ENCODE measurements around the gene AUTS2.

Gene AUTS2

GRCh38 chr7:70044981-70045380, 446.7 kb downstream of the AUTS2 start:
- Mint-ChIP-seq H3K27me3 (ENCODE audit: low read depth, poor library complexity) (no peaks in the 10 kb centered on the region), H3K36me3 (ENCODE audit: low read depth) (no peaks in the 10 kb centered on the region)
- no peak for DNase-seq

GRCh38 chr7:70047384-70047783, 449.1 kb downstream of the AUTS2 start:
- Mint-ChIP-seq H3K36me3 (ENCODE audit: low read depth) (no peaks in the 10 kb centered on the region), H3K4me3 (no peak overlapping the region), H3K9me3 (no peaks in the 10 kb centered on the region), H3K4me1 (peaks cover 40% of the 10 kb centered on the region), H3K27ac (no peak overlapping the region), H3K27me3 (ENCODE audit: low read depth, poor library complexity) (no peaks in the 10 kb centered on the region)
- DNase-seq = no peak
- no peak for TF ChIP-seq CTCF (IDR thresholded peaks at IDR 0.05)

More at GRCh38 chr7:70044981-70045380, 446.7 kb downstream of the AUTS2 start:
- no peaks in the 10 kb centered on the region for H3K9me3 Mint-ChIP-seq
- TF ChIP-seq CTCF (IDR thresholded peaks at IDR 0.05) = no peak
- no peak overlapping the region for H3K4me3 Mint-ChIP-seq
- peaks cover 54% of the 10 kb centered on the region for H3K4me1 Mint-ChIP-seq
- no peak overlapping the region for H3K27ac Mint-ChIP-seq

- TF ChIP-seq CTCF (IDR thresholded peaks at IDR 0.05) = no peak
- Mint-ChIP-seq H3K36me3 (ENCODE audit: low read depth) (no peaks in the 10 kb centered on the region), H3K4me1 (peaks cover 34% of the 10 kb centered on the region), H3K9me3 (no peaks in the 10 kb centered on the region), H3K27me3 (ENCODE audit: low read depth, poor library complexity) (no peaks in the 10 kb centered on the region), H3K27ac (no peak overlapping the region), H3K4me3 (no peak overlapping the region)
- DNase-seq = no peak
Observed at GRCh38 chr7:70047891-70048448, 449.7 kb downstream of the AUTS2 start.

GRCh38 chr7:70051726-70052125, 453.5 kb downstream of the AUTS2 start:
- H3K9me3 Mint-ChIP-seq = no peaks in the 10 kb centered on the region
- H3K4me1 Mint-ChIP-seq = peaks cover 23% of the 10 kb centered on the region
- no peak for TF ChIP-seq CTCF (IDR thresholded peaks at IDR 0.05)
- DNase-seq = no peak
- no peaks in the 10 kb centered on the region for H3K27me3 Mint-ChIP-seq (ENCODE audit: low read depth, poor library complexity)
- no peak overlapping the region for H3K27ac Mint-ChIP-seq
- no peaks in the 10 kb centered on the region for H3K36me3 Mint-ChIP-seq (ENCODE audit: low read depth)
- H3K4me3 Mint-ChIP-seq = no peak overlapping the region

GRCh38 chr7:70052691-70053090, 454.4 kb downstream of the AUTS2 start:
- Mint-ChIP-seq H3K4me3 (no peak overlapping the region), H3K27me3 (ENCODE audit: low read depth, poor library complexity) (no peaks in the 10 kb centered on the region), H3K27ac (no peak overlapping the region), H3K9me3 (no peaks in the 10 kb centered on the region), H3K36me3 (ENCODE audit: low read depth) (no peaks in the 10 kb centered on the region), H3K4me1 (peaks cover 26% of the 10 kb centered on the region)
- no peak for TF ChIP-seq CTCF (IDR thresholded peaks at IDR 0.05)
- no peak for DNase-seq

- Mint-ChIP-seq H3K36me3 (ENCODE audit: low read depth) (no peaks in the 10 kb centered on the region), H3K9me3 (no peaks in the 10 kb centered on the region), H3K27ac (no peak overlapping the region), H3K4me3 (no peak overlapping the region), H3K4me1 (peaks cover 23% of the 10 kb centered on the region), H3K27me3 (ENCODE audit: low read depth, poor library complexity) (no peaks in the 10 kb centered on the region)
- no peak for TF ChIP-seq CTCF (IDR thresholded peaks at IDR 0.05)
- no peak for DNase-seq
Observed at GRCh38 chr7:70053421-70053820, 455.1 kb downstream of the AUTS2 start.
